Measurements from ENCODE around the gene SYT17. TPM values are rescaled to one million over a fixed set of nuclear protein-coding genes. Genes with fewer than 3 reads are reported as not detected.

Gene SYT17
- total and polyA plus RNA-seq, 10 of the 15 experiments (the other 5 are each of a cell fraction or from before 2014, with no cell fraction given): 3.7 to 12.3 (median 5.0) TPM

GRCh38 chr16:19130385-19130784, 37.7 kb upstream of the SYT17 start (continued):
- TF ChIP-seq ZBTB4 (CRISPR knock-in tag; IDR thresholded peaks at IDR 0.05) (no peak), MLLT1 (IDR thresholded peaks at IDR 0.05) (no peak), ZNF24 (IDR thresholded peaks at IDR 0.05) (no peak)

GRCh38 chr16:19130852-19131824, 36.9 kb upstream of the SYT17 start:
- in situ Hi-C loops (cut with MboI): no loop called here
- 28% methylated on average over 11 of the region's 11 CpGs for WGBS (ENCODE audit: insufficient coverage, insufficient replicate concordance, low lambda C conversion rate, missing lambda C conversion rate)
- POLR2A ChIA-PET: interaction anchor here (0.7 kb wide), 1 partner anchor 11 kb away, joined by 3 read pairs; no protein-coding TSS in a partner anchor
- intact Hi-C loops (cut with micrococcal nuclease; ENCODE audit: unreplicated experiment): loop anchor here (2.0 kb wide), 1 partner anchor 16 kb away; no protein-coding TSS in a partner anchor
- SMC1A ChIA-PET (ENCODE audit: uncharacterized antibody, unreplicated experiment): interaction anchor here (1.1 to 7.3 kb wide), 6 partner anchors 13 to 124 kb away, joined by 3 to 60 read pairs (median 4); no protein-coding TSS in a partner anchor
- Histone ChIP-seq H2AFZ (ENCODE audit: control insufficient read depth, low read depth, low read length) (peak overlapping the region; percentile 50), H3K27ac (ENCODE audit: control insufficient read depth, insufficient read depth) (peak overlapping the region; percentile 29), H3K4me3 (peak overlapping the region; percentile 10; the same call in 1 of the 2 replicates), H3K36me3 (ENCODE audit: control insufficient read depth in 2 of 2, insufficient read depth in 2 of 2, low read length in 1 of 2) (no peaks in the 10 kb centered on the region), H3K27me3 (replicated peaks in 1 of 2; ENCODE audit: control insufficient read depth in 2 of 2, insufficient read depth in 2 of 2, low read length in 1 of 2) (no peaks in the 10 kb centered on the region), H3K9ac (ENCODE audit: control insufficient read depth, insufficient read depth, low read length) (peak overlapping the region; percentile 23; the same call in 1 of the 2 replicates), H4K20me1 (ENCODE audit: control insufficient read depth, insufficient read depth) (no peaks in the 10 kb centered on the region), H3K4me2 (ENCODE audit: control insufficient read depth, insufficient read depth) (peak overlapping the region; percentile 57), H3K4me1 (ENCODE audit: control insufficient read depth, insufficient read depth, low read length) (peaks cover 73% of the 10 kb centered on the region), H3K9me3 (replicated peaks; ENCODE audit: control insufficient read depth, insufficient read depth, low read length) (peaks cover 3% of the 10 kb centered on the region; the same call in 2 of the 3 replicates), H3K79me2 (ENCODE audit: control insufficient read depth, insufficient read depth, low read length) (no peaks in the 10 kb centered on the region)
- DNase-seq (ENCODE audit: low read depth, low spot score): no peak
- BruUV-seq (replicated peaks): no TSS peak
- FAIRE-seq: no peak
- RAD21 ChIA-PET (ENCODE audit: unreplicated experiment): interaction anchor here (0.8 to 1.4 kb wide), 3 partner anchors 13 to 50 kb away, joined by 3 to 4 read pairs (median 3); no protein-coding TSS in a partner anchor
- CTCF ChIA-PET: interaction anchor here (0.6 to 2.2 kb wide), 5 partner anchors 23 to 259 kb away, joined by 3 to 6 read pairs (median 4); no protein-coding TSS in a partner anchor
- peak; percentile 9; the same call in 2 of the 3 replicates for ATAC-seq
- TF ChIP-seq CHD2 (IDR thresholded peaks at IDR 0.05; ENCODE audit: borderline replicate concordance, low read depth, low read length): no peak
- peak; percentile 49; the same call in 1 of the 2 replicates for TF ChIP-seq FOXM1 (IDR thresholded peaks at IDR 0.05; ENCODE audit: low read depth, low read length)
- TF ChIP-seq CTCF (IDR thresholded peaks at IDR 0.05 in 2 of 3, conservative IDR thresholded peaks at IDR 0.05 in 1 of 3; ENCODE audit: control insufficient read depth in 2 of 3, extremely low read depth in 1 of 3, insufficient read depth in 1 of 3, low read depth in 3 of 3, low read length in 3 of 3): no peak
- peak in 1 of 2 experiments; percentile 49; a peak in 1 of 3 replicates for TF ChIP-seq EGR1 (IDR thresholded peaks at IDR 0.05; ENCODE audit: borderline replicate concordance in 1 of 2, low read depth in 2 of 2, low read length in 2 of 2)
- 0 out of 2 replicates have a peak, but pooled peaks have one; percentile 37 for TF ChIP-seq ATF2 (IDR thresholded peaks at IDR 0.05; ENCODE audit: low read length)

Data from GM12878 (cell line).